HK-2 (cell line): ENCODE results near the gene DTNB.
A peak's percentile ranks its signal among the peaks of the same experiment; 100 is the strongest.

Source experiments
- DNase-seq: peaks from one replicate; pipeline ENCODE4 v3.0.0-alpha.2; 2018; ENCODE audit not compliant: unreplicated experiment

Gene DTNB

GRCh38 chr2:25342372-25343186 lies 330.8 kb downstream of the DTNB start:
- peak; percentile 89 for DNase-seq

- peak; percentile 76 for DNase-seq
Observed at GRCh38 chr2:25341753-25342371, 331.5 kb downstream of the DTNB start, which contains the start of gene DNMT3A. TSS of gene DNMT3A (minus strand) at chr2:25341925. CDS start at chr2:25313984, 27,941 bp downstream.

- no peak for DNase-seq
Observed at GRCh38 chr2:25341011-25341727, 332.2 kb downstream of the DTNB start.

GRCh38 chr2:25340181-25340921 lies 333.0 kb downstream of the DTNB start:
- DNase-seq = no peak

- no peak for DNase-seq
Observed at GRCh38 chr2:25339791-25340180, 333.6 kb downstream of the DTNB start.

GRCh38 chr2:25339211-25339674 lies 334.1 kb downstream of the DTNB start:
- no peak for DNase-seq

GRCh38 chr2:25338401-25338800 lies 335.0 kb downstream of the DTNB start:
- DNase-seq = no peak

GRCh38 chr2:25337891-25338290 lies 335.5 kb downstream of the DTNB start:
- DNase-seq = no peak

- DNase-seq = no peak
Observed at GRCh38 chr2:25337276-25337675, 336.1 kb downstream of the DTNB start.

GRCh38 chr2:25336383-25336841 lies 337.0 kb downstream of the DTNB start:
- DNase-seq = no peak

GRCh38 chr2:25335971-25336370 lies 337.4 kb downstream of the DTNB start:
- no peak for DNase-seq

- no peak for DNase-seq
Observed at GRCh38 chr2:25335204-25335603, 338.2 kb downstream of the DTNB start.

GRCh38 chr2:25334482-25334881 lies 338.9 kb downstream of the DTNB start:
- no peak for DNase-seq

GRCh38 chr2:25333981-25334380 lies 339.4 kb downstream of the DTNB start:
- no peak for DNase-seq

GRCh38 chr2:25332571-25332970 lies 340.8 kb downstream of the DTNB start:
- no peak for DNase-seq

GRCh38 chr2:25331686-25332365 lies 341.6 kb downstream of the DTNB start:
- no peak for DNase-seq

- DNase-seq = no peak
Observed at GRCh38 chr2:25330937-25331336, 342.4 kb downstream of the DTNB start.

GRCh38 chr2:25330273-25330672 lies 343.1 kb downstream of the DTNB start:
- DNase-seq = no peak

GRCh38 chr2:25328152-25329085 lies 345.0 kb downstream of the DTNB start:
- DNase-seq = no peak
